Stimulated activated CD8-positive, alpha-beta memory T cell treated with anti-CD3 and anti-CD28 coated beads, Interleukin-7, amount 100 ng/mL, for 4 hours (primary cell): Measurements from ENCODE around the gene KCNQ5.

ENCODE experiments used
- DNase-seq, 2 donors: peaks; one replicate each; pipeline ENCODE4 v3.0.0-alpha.2; 2020; ENCODE audit warnings: low read depth in 2 of 2

Gene KCNQ5

GRCh38 chr6:72793641-72794395 lies 172.0 kb downstream of the KCNQ5 start:
- DNase-seq = no peak

DNA sequence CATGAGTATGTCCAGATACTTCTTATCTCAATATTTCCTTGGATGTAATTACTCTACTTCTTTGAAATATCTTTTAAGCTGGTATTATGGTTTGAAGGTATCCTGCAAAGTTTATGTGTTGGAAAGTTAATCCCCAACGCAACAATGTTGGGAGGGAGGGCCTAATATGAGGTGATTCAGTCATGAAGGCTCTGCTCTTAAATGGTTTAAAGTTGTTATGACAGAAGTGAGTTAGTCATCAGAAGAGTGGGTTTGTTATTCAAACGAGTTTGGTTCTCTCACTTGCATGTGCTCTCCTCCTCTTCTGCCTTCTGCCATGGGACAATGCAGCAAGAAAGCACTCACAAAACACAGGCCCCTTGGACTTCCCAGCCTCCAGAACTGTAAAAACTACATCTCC lies 176.3 kb downstream of the KCNQ5 start:
- DNase-seq = no peak

- no peak for DNase-seq
Observed at GRCh38 chr6:72809746-72810379, 188.0 kb downstream of the KCNQ5 start.

- DNase-seq = no peak
Observed at GRCh38 chr6:72810571-72811280, 188.9 kb downstream of the KCNQ5 start.

GRCh38 chr6:72811971-72812421 lies 190.1 kb downstream of the KCNQ5 start:
- DNase-seq = no peak

- DNase-seq = no peak
Observed at GRCh38 chr6:72813807-72814596, 192.1 kb downstream of the KCNQ5 start.

DNA sequence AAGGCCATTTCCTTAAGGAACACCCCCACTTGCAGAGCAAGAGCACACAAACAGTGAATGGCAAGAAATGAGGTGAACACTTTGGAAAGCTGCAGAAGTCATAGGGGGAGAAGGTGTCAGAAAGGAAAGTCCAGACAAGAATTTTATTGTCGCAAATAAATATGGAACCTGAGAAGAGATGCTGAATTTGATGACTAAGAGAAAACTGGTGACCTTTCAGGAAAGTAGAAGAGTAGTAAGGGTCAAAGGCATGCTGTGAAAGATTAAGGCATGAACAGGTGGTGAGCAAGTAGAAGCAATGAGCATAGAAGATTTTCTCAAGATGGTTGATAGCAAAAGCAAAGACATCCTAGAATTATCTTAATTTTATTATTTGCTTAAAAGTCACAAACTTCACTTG lies 194.2 kb downstream of the KCNQ5 start:
- no peak for DNase-seq

- no peak for DNase-seq
Observed at GRCh38 chr6:72817208-72817607, 195.3 kb downstream of the KCNQ5 start.

DNA sequence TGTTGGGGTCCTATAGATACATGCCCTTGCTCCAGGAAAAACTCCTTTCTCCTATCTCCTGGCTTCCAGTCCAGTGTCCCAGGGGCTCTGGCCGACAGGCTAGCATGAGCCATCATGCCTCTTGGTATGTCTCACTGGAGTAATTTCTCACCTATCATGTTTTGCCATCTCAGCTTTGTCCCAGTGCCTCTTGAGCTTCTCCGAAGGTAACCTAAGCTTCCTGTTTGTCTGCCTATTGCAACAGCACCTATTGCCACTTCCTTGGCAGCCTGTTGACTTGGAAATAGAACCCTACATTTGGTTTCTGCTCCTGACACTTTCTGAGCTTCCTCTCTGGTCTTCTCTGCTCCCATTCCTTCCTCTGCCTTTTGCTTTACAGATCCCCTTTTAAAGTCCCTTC lies 197.7 kb downstream of the KCNQ5 start:
- no peak for DNase-seq

GRCh38 chr6:72820153-72820552 lies 198.3 kb downstream of the KCNQ5 start:
- no peak for DNase-seq

GRCh38 chr6:72820906-72821305 lies 199.0 kb downstream of the KCNQ5 start:
- DNase-seq = no peak

- no peak for DNase-seq
Observed at GRCh38 chr6:72822023-72822422, 200.2 kb downstream of the KCNQ5 start.

DNA sequence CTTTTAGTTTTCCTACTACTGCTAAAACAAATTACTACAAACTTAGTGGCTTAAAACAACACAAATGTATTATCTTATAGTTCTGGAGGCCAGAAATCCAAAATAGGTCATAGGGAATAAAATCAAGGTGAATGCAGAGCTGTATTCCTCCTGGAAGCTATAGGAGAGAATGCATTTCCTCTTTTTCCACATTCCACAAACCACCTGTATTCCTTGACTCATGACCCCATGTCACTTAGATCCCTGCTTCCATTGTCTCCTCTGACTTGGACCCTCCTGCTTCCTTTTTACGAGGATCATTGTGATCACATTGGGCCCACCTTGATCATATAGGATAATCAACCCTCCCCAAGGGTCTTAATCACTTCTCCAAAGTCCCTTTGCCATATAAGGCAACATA lies 200.8 kb downstream of the KCNQ5 start:
- DNase-seq = no peak

DNA sequence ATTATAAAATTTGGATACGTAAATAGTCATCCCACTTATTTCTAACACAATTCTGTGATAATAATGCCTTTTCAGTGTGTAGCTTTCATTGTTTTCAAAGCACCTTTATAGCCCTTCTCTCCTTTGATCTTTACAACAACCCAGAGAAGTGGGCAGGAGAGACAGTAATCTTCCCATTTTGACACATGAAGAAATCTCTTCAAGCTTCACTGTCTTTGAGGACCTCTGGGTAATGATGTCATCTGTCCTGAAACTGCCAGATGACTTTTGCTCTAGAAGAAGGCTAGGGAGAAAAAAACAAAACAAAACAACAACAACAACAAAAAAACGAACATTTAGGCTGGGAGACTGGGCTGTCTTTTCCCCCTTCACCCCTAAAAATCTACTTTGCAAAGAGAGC lies 203.0 kb downstream of the KCNQ5 start:
- no peak for DNase-seq

DNA sequence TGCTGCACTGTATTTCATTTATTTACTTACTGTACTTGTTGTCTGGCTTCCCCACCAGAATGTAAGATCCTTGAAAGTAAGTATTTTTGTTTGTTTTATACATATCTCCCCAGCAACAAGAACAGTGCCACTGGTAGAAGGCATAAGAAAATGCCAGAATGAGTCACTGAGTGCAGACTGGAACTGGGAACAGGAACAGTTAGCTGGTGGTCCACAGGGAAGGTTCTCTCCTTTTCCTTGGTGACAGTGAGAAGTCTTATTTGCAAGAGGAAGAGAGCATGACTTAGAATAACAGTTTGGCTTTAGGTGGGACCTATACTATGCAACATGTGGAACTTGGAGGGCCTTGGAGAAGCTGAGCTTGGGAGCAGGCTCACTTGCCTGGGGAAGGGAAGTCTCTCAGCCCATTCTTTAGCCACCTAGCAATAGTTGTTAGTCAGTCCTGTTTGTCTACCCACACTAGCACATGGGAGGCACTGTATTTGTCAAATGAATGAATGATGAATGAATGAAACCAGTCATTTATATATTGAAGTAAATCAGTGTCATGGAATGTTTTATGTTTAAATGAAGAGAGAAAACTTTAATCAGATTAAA lies 203.5 kb downstream of the KCNQ5 start:
- DNase-seq = no peak

- DNase-seq = no peak
Observed at GRCh38 chr6:72826037-72826436, 204.2 kb downstream of the KCNQ5 start.

DNA sequence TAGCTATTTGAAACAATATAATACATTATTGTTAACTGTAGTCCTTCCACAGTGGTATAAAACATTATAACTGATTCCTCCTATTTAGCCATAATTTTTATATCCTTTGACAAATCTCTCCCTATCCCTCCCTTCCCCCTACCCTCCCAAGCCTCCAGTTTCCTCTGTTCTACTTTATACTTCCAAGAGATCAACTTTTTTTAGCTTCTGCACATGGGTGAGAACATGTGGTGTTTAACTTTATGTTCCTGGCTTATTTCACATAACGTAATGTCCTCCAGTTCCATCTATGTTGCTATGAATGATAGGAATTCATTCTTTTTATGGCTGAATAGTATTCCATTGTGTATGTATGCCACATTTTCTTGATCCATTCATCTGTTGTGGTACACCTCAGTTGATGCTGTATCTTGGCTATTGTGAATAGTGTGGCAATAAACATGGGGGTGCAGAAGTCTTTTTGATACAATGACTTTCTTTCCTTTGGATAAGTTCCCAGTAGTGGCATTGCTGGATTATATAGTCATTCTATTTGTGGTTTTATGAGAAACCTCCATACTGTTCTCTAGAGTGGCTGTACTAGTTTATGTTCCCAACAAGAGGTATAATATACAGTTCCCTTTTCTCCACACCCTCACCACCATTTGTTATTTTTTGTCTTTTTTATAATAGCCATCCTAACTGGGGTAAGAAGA lies 205.0 kb downstream of the KCNQ5 start:
- DNase-seq = no peak

DNA sequence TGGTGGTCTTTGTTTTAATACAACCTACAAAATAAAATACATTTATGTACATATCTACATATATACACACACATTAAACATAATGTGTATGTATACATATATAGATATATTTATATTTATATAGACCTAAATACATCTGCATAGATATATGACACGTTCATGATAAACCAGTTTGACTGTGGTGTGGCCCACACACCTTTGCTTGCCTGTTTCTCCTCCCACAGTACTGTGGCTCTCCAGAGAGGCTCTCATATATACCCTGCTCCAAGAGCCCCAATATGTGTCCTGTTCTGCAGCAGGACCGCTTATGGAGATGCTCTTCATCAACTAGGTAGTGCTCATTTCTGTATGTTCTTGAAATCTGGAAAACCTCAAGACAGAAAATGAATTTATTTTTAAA lies 207.0 kb downstream of the KCNQ5 start:
- DNase-seq = no peak

GRCh38 chr6:72832271-72832670 lies 210.4 kb downstream of the KCNQ5 start:
- no peak for DNase-seq

DNA sequence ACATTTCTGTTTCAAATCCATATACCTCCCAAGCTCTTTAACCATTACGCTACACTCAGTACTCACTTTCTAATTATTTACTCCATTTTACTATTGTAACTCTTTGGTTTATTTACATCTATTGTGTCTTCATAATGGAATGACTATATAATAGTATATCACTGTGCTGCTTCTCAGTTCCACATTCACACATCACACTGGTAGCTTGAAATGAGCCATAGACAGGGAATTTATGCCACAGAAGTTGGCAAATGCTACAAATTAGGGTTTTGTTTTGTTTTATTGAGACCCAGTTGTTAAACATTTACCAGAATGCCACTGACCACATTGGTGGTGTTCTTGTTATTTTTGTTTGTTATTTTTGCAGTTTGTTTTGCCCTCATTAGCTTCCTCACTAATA lies 213.9 kb downstream of the KCNQ5 start:
- no peak for DNase-seq

- DNase-seq = no peak
Observed at GRCh38 chr6:72836971-72837370, 215.1 kb downstream of the KCNQ5 start.
